Measurements from ENCODE around the gene ITGA3.

GRCh38 chr17:50009282-50009681, 46.6 kb upstream of the ITGA3 start:
- TF ChIP-seq CTCF (IDR thresholded peaks at IDR 0.05; ENCODE audit: low read depth, low read length, missing input control) (no peak), MAX (IDR thresholded peaks at IDR 0.05) (no peak), ATF3 (IDR thresholded peaks at IDR 0.05) (no peak), ZBTB33 (IDR thresholded peaks at IDR 0.05) (no peak), RAD21 (IDR thresholded peaks at IDR 0.05) (no peak), EGR1 (IDR thresholded peaks at IDR 0.05; ENCODE audit: low read depth in 2 of 2) (no peak), YY1 (IDR thresholded peaks at IDR 0.05) (no peak), FOXA1 (IDR thresholded peaks at IDR 0.05) (no peak), TAF1 (conservative IDR thresholded peaks at IDR 0.05) (no peak), JUND (IDR thresholded peaks at IDR 0.05) (no peak)
